OCI-LY1 (cell line): ENCODE results near the gene FARSA.

Source experiments
- CTCF ChIP-seq: fragments of 200-600 bp; sonication (generic), shearing (Covaris generic); IDR thresholded peaks from 2 replicates; pipeline ENCODE4 v1.5.1; 2017; ENCODE audit warnings: mild to moderate bottlenecking, antibody characterized with exemption, low read length, moderate library complexity, mixed read lengths
- EZH2 ChIP-seq: fragments of 200-600 bp; sonication (generic), shearing (Covaris generic); IDR thresholded peaks from 2 replicates; pipeline ENCODE4 v1.8.0; 2017; ENCODE audit warnings: borderline replicate concordance, mixed run types, mild to moderate bottlenecking, antibody characterized with exemption, low read length, moderate library complexity, mixed read lengths

- TF ChIP-seq CTCF (no peak), EZH2 (no peak)
Measured at GRCh38 chr19:12956446-12957388, 23.2 kb upstream of the FARSA start, which contains the start of gene GADD45GIP1.
